ENCODE measurements around the gene MEGF11.

- no peak for TF ChIP-seq POLR2AphosphoS5 (IDR thresholded peaks at IDR 0.05)
- no peak for TF ChIP-seq POLR2A (IDR thresholded peaks at IDR 0.05)
- TF ChIP-seq CTCF (IDR thresholded peaks at IDR 0.05), result no peak
Measured at GRCh38 chr15:66109826-66110225, 143.7 kb downstream of the MEGF11 start.
